RWPE2 (cell line): ENCODE data around the gene PRAME.
A peak's percentile ranks its signal among the peaks of the same experiment; 100 is the strongest.
"Not testable (repeated sequence)": the region's sequence is repeated elsewhere in the genome, so short reads cannot be mapped to it uniquely, and the experiment has no call there.

Source experiments
- ATAC-seq: fragments of 200-7000 bp; cut with Tn5 transposase; 3 replicates; pipeline ENCODE4 v1.9.1; 2021; ENCODE audit warnings: low read depth
- DNase-seq: peaks from one replicate; pipeline ENCODE4 v3.0.0-alpha.2; 2020; ENCODE audit warnings: low spot score
- H3K27ac ChIP-seq: fragments of 450-650 bp; 2 replicates; pipeline ENCODE4 v1.5.1; 2017; ENCODE audit warnings: mild to moderate bottlenecking; ENCODE audit not compliant: poor library complexity, severe bottlenecking
- H3K27me3 ChIP-seq: fragments of 250-450 bp; sonication (Bioruptor Pico); 2 replicates; pipeline ENCODE4 v1.5.1; 2021; ENCODE audit warnings: mild to moderate bottlenecking, moderate library complexity; ENCODE audit not compliant: insufficient read depth, poor library complexity, severe bottlenecking
- H3K36me3 ChIP-seq: fragments of 250-450 bp; sonication (Bioruptor Pico); 2 replicates; pipeline ENCODE4 v1.5.1; 2020; ENCODE audit warnings: low read depth, mild to moderate bottlenecking, moderate library complexity
- H3K4me1 ChIP-seq: fragments of 250-450 bp; sonication (Bioruptor Pico); 2 replicates; pipeline ENCODE4 v1.5.1; 2021; ENCODE audit warnings: mild to moderate bottlenecking, moderate library complexity; ENCODE audit not compliant: insufficient read depth, poor library complexity, severe bottlenecking
- H3K4me3 ChIP-seq: fragments of 250-450 bp; sonication (Bioruptor Pico); 2 replicates; pipeline ENCODE4 v1.5.1; 2021; ENCODE audit warnings: mild to moderate bottlenecking, moderate library complexity; ENCODE audit not compliant: severe bottlenecking
- H3K9me3 ChIP-seq: fragments of 250-450 bp; sonication (Bioruptor Pico); 2 replicates; pipeline ENCODE4 v1.5.1; 2021; ENCODE audit warnings: mild to moderate bottlenecking, moderate library complexity; ENCODE audit not compliant: severe bottlenecking
- CTCF ChIP-seq: fragments of 450-650 bp; IDR thresholded peaks from one replicate; pipeline ENCODE4 v1.5.1; 2017; ENCODE audit warnings: mild to moderate bottlenecking, moderate library complexity; ENCODE audit not compliant: poor library complexity, severe bottlenecking

Gene PRAME

GRCh38 chr22:22558972-22559603, at the start of gene PRAME:
PRAME (minus strand) TSS chr22:22559265; CDS start chr22:22556832, 2,433 bp downstream.
- peak; percentile 45 for TF ChIP-seq CTCF
- Histone ChIP-seq H3K4me1 (no peaks in the 10 kb centered on the region), H3K27ac (no peak within 1 kb of the TSS), H3K4me3 (no peak within 1 kb of the TSS), H3K27me3 (no peaks in the 10 kb centered on the region), H3K36me3 (no peaks in the 10 kb centered on the region), H3K9me3 (peaks cover 6% of the 10 kb centered on the region)
- DNase-seq (no peak), ATAC-seq (peak; percentile 45; the same call in 1 of the 3 replicates)

GRCh38 chr22:22608022-22608421, 49.0 kb upstream of the PRAME start:
- not testable (repeated sequence) for H3K27me3 ChIP-seq, H3K4me3 ChIP-seq, H3K27ac ChIP-seq, DNase-seq, H3K4me1 ChIP-seq, H3K36me3 ChIP-seq, ATAC-seq
- peaks cover 21% of the 10 kb centered on the region for H3K9me3 ChIP-seq

GRCh38 chr22:22605074-22605404, 46.0 kb upstream of the PRAME start:
- H3K36me3 ChIP-seq, result no peaks in the 10 kb centered on the region
- no peak for DNase-seq
- peaks cover 12% of the 10 kb centered on the region for H3K9me3 ChIP-seq
- H3K4me1 ChIP-seq, result no peaks in the 10 kb centered on the region
- no peak for TF ChIP-seq CTCF
- no peak overlapping the region for H3K4me3 ChIP-seq
- ATAC-seq, result no peak
- H3K27ac ChIP-seq, result no peak overlapping the region
- H3K27me3 ChIP-seq, result no peaks in the 10 kb centered on the region

- no peaks in the 10 kb centered on the region for H3K4me1 ChIP-seq
- H3K27me3 ChIP-seq, result no peaks in the 10 kb centered on the region
- no peak for ATAC-seq
Observed at GRCh38 chr22:22604326-22605073, 45.4 kb upstream of the PRAME start.

GRCh38 chr22:22603470-22603947, 44.4 kb upstream of the PRAME start:
- ATAC-seq, result no peak
- H3K27me3 ChIP-seq, result no peaks in the 10 kb centered on the region

More at GRCh38 chr22:22604326-22605073, 45.4 kb upstream of the PRAME start:
- TF ChIP-seq CTCF, result no peak
- Histone ChIP-seq H3K4me3 (no peak overlapping the region), H3K9me3 (peaks cover 12% of the 10 kb centered on the region), H3K36me3 (no peaks in the 10 kb centered on the region), H3K27ac (no peak overlapping the region)
- DNase-seq, result no peak

More at GRCh38 chr22:22603470-22603947, 44.4 kb upstream of the PRAME start:
- no peak for TF ChIP-seq CTCF
- no peak overlapping the region for H3K27ac ChIP-seq
- H3K9me3 ChIP-seq, result peaks cover 12% of the 10 kb centered on the region
- H3K4me1 ChIP-seq, result no peaks in the 10 kb centered on the region
- no peak for DNase-seq
- no peak overlapping the region for H3K4me3 ChIP-seq
- H3K36me3 ChIP-seq, result no peaks in the 10 kb centered on the region
